Thyroid gland (tissue), 4 donors: ENCODE measurements around the gene ANKK1. TPM values are rescaled to one million over a fixed set of nuclear protein-coding genes. Genes with fewer than 3 reads are reported as not detected.

Source experiments
- DNase-seq, 2 donors: peaks; one replicate each; pipeline ENCODE4 v3.0.0-alpha.2; 2019
- H3K27ac ChIP-seq, 3 donors: fragments of 200-600 bp; sonication (generic); 1 replicate in 2 of 3; 2 replicates in 1 of 3; pipeline ENCODE4 v1.5.1; 2016 to 2019; ENCODE audit warnings: mild to moderate bottlenecking in 1 of 3, moderate library complexity in 1 of 3
- H3K27me3 ChIP-seq: fragments of 200-600 bp; sonication (generic); one replicate; pipeline ENCODE4 v1.5.1; 2019
- H3K36me3 ChIP-seq, 2 donors: fragments of 200-600 bp; sonication (generic); one replicate each; pipeline ENCODE4 v1.5.1; 2016 to 2019
- H3K4me1 ChIP-seq, 2 donors: fragments of 200-600 bp; sonication (generic); one replicate each; pipeline ENCODE4 v1.5.1; 2017 to 2019
- H3K4me3 ChIP-seq, 3 donors: fragments of 200-600 bp; sonication (generic); replicated peaks in 1 of 3; 1 replicate in 2 of 3; 2 replicates in 1 of 3; pipeline ENCODE4 v1.5.1; 2016; ENCODE audit warnings: mild to moderate bottlenecking in 1 of 3
- H3K9me3 ChIP-seq: fragments of 200-600 bp; sonication (generic); one replicate; pipeline ENCODE4 v1.5.1; 2017
- CTCF ChIP-seq, 6 experiments: fragments of 200-600 bp in 3 of 6; fragments of 450-650 bp in 3 of 6; sonication (generic) in 3 of 6; IDR thresholded peaks; one replicate each; pipeline ENCODE4 v1.5.1; 2016 to 2019; ENCODE audit warnings: antibody characterized with exemption in 6 of 6, mild to moderate bottlenecking in 2 of 6, inconsistent platforms in 1 of 6, moderate library complexity in 1 of 6
- POLR2A ChIP-seq, 2 donors: fragments of 450-650 bp; IDR thresholded peaks; one replicate each; pipeline ENCODE4 v1.6.1; 2017; ENCODE audit warnings: antibody characterized with exemption in 2 of 2, mild to moderate bottlenecking in 2 of 2, moderate library complexity in 1 of 2
- WGBS, 2 donors: methylation state at CpG; one replicate each; pipeline ENCODE4 v1.1.5; 2017; 5-methylcytosine and 5-hydroxymethylcytosine counted together
- intact Hi-C: fragments of 100-400 bp; cut with DNase I; formaldehyde crosslinking; loops from one replicate; pipeline ENCODE4 v1.15.1; 2023
- total RNA-seq, 4 donors: library from RNA; depleted of rRNA; stranded (reverse); fragments of >200 nt; gene quantifications; one replicate each; pipeline ENCODE4 v1.2.3, GENCODE V29; 2016

ANKK1 gene
- total RNA-seq, 4 donors from 2014 or later: 0.27 to 1.1 (median 0.88) TPM; not detected in 1

GRCh38 chr11:113385749-113386148 lies 1.8 kb upstream of the ANKK1 start:
- Histone ChIP-seq H3K4me1 (peaks cover 8 to 17% of the 10 kb centered on the region in 2 donors), H3K9me3 (no peaks in the 10 kb centered on the region), H3K27ac (no peak overlapping the region), H3K27me3 (no peaks in the 10 kb centered on the region), H3K36me3 (no peaks in the 10 kb centered on the region), H3K4me3 (no peak overlapping the region)
- peak; percentile 15 to 23 for DNase-seq
- intact Hi-C loops: no loop called here
- TF ChIP-seq CTCF (IDR thresholded peaks at IDR 0.05): no peak
- 56 to 58% methylated on average over 3 of the region's 3 CpGs for WGBS, 2 donors

- Histone ChIP-seq H3K36me3 (no peaks in the 10 kb centered on the region), H3K4me3 (no peak overlapping the region), H3K27me3 (no peaks in the 10 kb centered on the region), H3K4me1 (peaks cover 8 to 17% of the 10 kb centered on the region in 2 donors), H3K27ac (no peak overlapping the region), H3K9me3 (no peaks in the 10 kb centered on the region)
- no peak for TF ChIP-seq POLR2A (IDR thresholded peaks at IDR 0.05)
- no peak for TF ChIP-seq CTCF (IDR thresholded peaks at IDR 0.05)
- intact Hi-C loops: no loop called here
- DNase-seq: peak in 1 of 2 donors; percentile 16
- WGBS, 2 donors: 71 to 80% methylated on average over 4 to 5 of the region's 6 CpGs
Observed at GRCh38 chr11:113386866-113387265, 713 bp upstream of the ANKK1 start.

GRCh38 chr11:113389272-113389671 lies 1.7 kb downstream of the ANKK1 start:
- Histone ChIP-seq H3K4me1 (peaks cover 8 to 17% of the 10 kb centered on the region in 2 donors), H3K9me3 (no peaks in the 10 kb centered on the region), H3K36me3 (no peaks in the 10 kb centered on the region), H3K27me3 (no peaks in the 10 kb centered on the region), H3K4me3 (no peak overlapping the region), H3K27ac (no peak overlapping the region)
- intact Hi-C loops: no loop called here
- TF ChIP-seq POLR2A (IDR thresholded peaks at IDR 0.05) (no peak), CTCF (IDR thresholded peaks at IDR 0.05) (no peak)
- WGBS, 2 donors: 58 to 69% methylated on average over 3 of the region's 3 CpGs
- no peak for DNase-seq

GRCh38 chr11:113392236-113392921 lies 4.8 kb downstream of the ANKK1 start:
- Histone ChIP-seq H3K4me3 (no peak overlapping the region), H3K4me1 (peaks cover 0 to 7% of the 10 kb centered on the region in 2 donors), H3K36me3 (no peaks in the 10 kb centered on the region), H3K27ac (no peak overlapping the region), H3K9me3 (no peaks in the 10 kb centered on the region), H3K27me3 (no peaks in the 10 kb centered on the region)
- TF ChIP-seq CTCF (IDR thresholded peaks at IDR 0.05) (no peak), POLR2A (IDR thresholded peaks at IDR 0.05) (no peak)
- 83 to 89% methylated on average over 3 of the region's 3 CpGs for WGBS, 2 donors
- no peak for DNase-seq
- intact Hi-C loops: no loop called here

GRCh38 chr11:113393501-113393985 lies 6.0 kb downstream of the ANKK1 start:
- no peaks in the 10 kb centered on the region for H3K9me3 ChIP-seq
- WGBS, 2 donors: 80 to 97% methylated on average over 7 to 8 of the region's 8 CpGs
- no peak overlapping the region for H3K4me3 ChIP-seq
- DNase-seq: no peak
- no peaks in the 10 kb centered on the region for H3K36me3 ChIP-seq
- intact Hi-C loops: no loop called here
- H3K4me1 ChIP-seq: no peaks in the 10 kb centered on the region
- TF ChIP-seq CTCF (IDR thresholded peaks at IDR 0.05) (no peak), POLR2A (IDR thresholded peaks at IDR 0.05) (no peak)
- H3K27me3 ChIP-seq: no peaks in the 10 kb centered on the region
- H3K27ac ChIP-seq: no peak overlapping the region
